ENCODE results near the gene AGBL4. TPM values are rescaled to one million over a fixed set of nuclear protein-coding genes. Genes with fewer than 3 reads are reported as not detected.

The AGBL4 gene
- total and polyA plus RNA-seq, 9 of the 15 experiments (the other 6 are each of a cell fraction or from before 2014, with no cell fraction given): 0.11 TPM; not detected in 7

GRCh38 chr1:49340576-49340975, 683.2 kb downstream of the AGBL4 start (continued):
- TF ChIP-seq SREBF2 (CRISPR knock-in tag; IDR thresholded peaks at IDR 0.05): no peak
- TF ChIP-seq BDP1 (IDR thresholded peaks at IDR 0.05; ENCODE audit: insufficient read depth, insufficient read length): no peak
- no peak for TF ChIP-seq GMEB1 (CRISPR knock-in tag; IDR thresholded peaks at IDR 0.05)
- no peak for TF ChIP-seq PRDM10 (IDR thresholded peaks at IDR 0.05; ENCODE audit: partially characterized antibody)

GRCh38 chr1:49339043-49339442, 684.7 kb downstream of the AGBL4 start:
- no peaks in the 10 kb centered on the region for H3K36me3 ChIP-seq (ENCODE audit: control insufficient read depth, insufficient read depth, low read length)
- no peaks in the 10 kb centered on the region for H3K9me1 ChIP-seq (ENCODE audit: control insufficient read depth, insufficient read depth, low read length)
- H3K27ac ChIP-seq (ENCODE audit: extremely low read depth, low read depth, low read length): no peak overlapping the region
- ChIA-PET CTCF (ENCODE audit: low intra/inter-chr PET ratio) (no interaction called here), POLR2A (no interaction called here)
- H3K4me2 ChIP-seq (ENCODE audit: insufficient read depth, low read length): no peak overlapping the region
- no peaks in the 10 kb centered on the region for H3K9me3 ChIP-seq (replicated peaks; ENCODE audit: control insufficient read depth, insufficient read depth, low read depth, low read length)
- no peaks in the 10 kb centered on the region for H4K20me1 ChIP-seq (replicated peaks; ENCODE audit: control insufficient read depth, insufficient read depth, low read length)
- no peaks in the 10 kb centered on the region for H3K79me2 ChIP-seq (ENCODE audit: control insufficient read depth, insufficient read depth, low read length)
- BruUV-seq (replicated peaks): no TSS peak
- no peaks in the 10 kb centered on the region for H3K27me3 ChIP-seq (ENCODE audit: control insufficient read depth in 2 of 2, insufficient read depth in 2 of 2, low read length in 2 of 2)
- WGBS (ENCODE audit: insufficient coverage, low coverage, missing lambda C conversion rate): under 1% methylated on average over 4 of the region's 4 CpGs
- H3K4me1 ChIP-seq (replicated peaks in 1 of 2; ENCODE audit: control insufficient read depth in 2 of 2, insufficient read depth in 2 of 2, low read length in 2 of 2): no peaks in the 10 kb centered on the region
- intact Hi-C loops (cut with micrococcal nuclease) (no loop called here), in situ Hi-C loops (cut with MboI) (no loop called here)
- ATAC-seq (no peak), FAIRE-seq (no peak), DNase-seq (ENCODE audit: extremely low read depth in 1 of 4, low spot score in 3 of 4) (no peak)
- no peak overlapping the region for H3K9ac ChIP-seq (ENCODE audit: insufficient read depth in 1 of 2, low read depth in 2 of 2, low read length in 2 of 2)
- no peak overlapping the region for H2AFZ ChIP-seq (ENCODE audit: low read depth, low read length)
- no peak overlapping the region for H3K4me3 ChIP-seq
- TF ChIP-seq PTBP1 (IDR thresholded peaks at IDR 0.05; ENCODE audit: low read depth, low read length) (no peak), ZNF121 (CRISPR knock-in tag; conservative IDR thresholded peaks at IDR 0.05) (no peak), ZNF780A (CRISPR knock-in tag; IDR thresholded peaks at IDR 0.05) (no peak), WHSC1 (IDR thresholded peaks at IDR 0.05; ENCODE audit: low read length) (no peak), ZNF175 (CRISPR knock-in tag; IDR thresholded peaks at IDR 0.05; ENCODE audit: low read depth) (no peak), NR2C2 (CRISPR knock-in tag; IDR thresholded peaks at IDR 0.05) (no peak), NR2C2 (tag; IDR thresholded peaks at IDR 0.05) (no peak), KLF13 (tag; IDR thresholded peaks at IDR 0.05; ENCODE audit: borderline replicate concordance, low read depth) (no peak), NFE2L1 (tag; IDR thresholded peaks at IDR 0.05; ENCODE audit: borderline replicate concordance, low read depth) (no peak), HNRNPUL1 (IDR thresholded peaks at IDR 0.05; ENCODE audit: low read length) (no peak), SOX6 (IDR thresholded peaks at IDR 0.05) (no peak), U2AF1 (optimal IDR thresholded peaks at IDR 0.05; ENCODE audit: low read depth, low read length) (no peak), ZNF263 (CRISPR knock-in tag; IDR thresholded peaks at IDR 0.05; ENCODE audit: borderline replicate concordance) (no peak), PCBP1 (IDR thresholded peaks at IDR 0.05; ENCODE audit: low read depth, low read length, poor library complexity, severe bottlenecking) (no peak), TCF3 (CRISPR knock-in tag; IDR thresholded peaks at IDR 0.05) (no peak)
